GM20000 (cell line): Measurements from ENCODE around the gene FOXR1.
A peak's percentile ranks its signal among the peaks of the same experiment; 100 is the strongest.

Experiments
- DNase-seq: peaks from one replicate; pipeline ENCODE4 v3.0.0; 2012; ENCODE audit warnings: low spot score
- CTCF ChIP-seq: IDR thresholded peaks from 2 replicates; pipeline ENCODE4 v1.5.1; 2012; ENCODE audit warnings: mild to moderate bottlenecking, control low read depth; ENCODE audit errors: extremely low read depth, missing control alignments

Gene FOXR1

GRCh38 chr11:119029340-119030028 is 57.9 kb downstream of the FOXR1 start:
- peak; percentile 43 for DNase-seq
- no peak for TF ChIP-seq CTCF

GRCh38 chr11:119030029-119030328 is 58.4 kb downstream of the FOXR1 start:
- DNase-seq, result no peak
- no peak for TF ChIP-seq CTCF

DNA sequence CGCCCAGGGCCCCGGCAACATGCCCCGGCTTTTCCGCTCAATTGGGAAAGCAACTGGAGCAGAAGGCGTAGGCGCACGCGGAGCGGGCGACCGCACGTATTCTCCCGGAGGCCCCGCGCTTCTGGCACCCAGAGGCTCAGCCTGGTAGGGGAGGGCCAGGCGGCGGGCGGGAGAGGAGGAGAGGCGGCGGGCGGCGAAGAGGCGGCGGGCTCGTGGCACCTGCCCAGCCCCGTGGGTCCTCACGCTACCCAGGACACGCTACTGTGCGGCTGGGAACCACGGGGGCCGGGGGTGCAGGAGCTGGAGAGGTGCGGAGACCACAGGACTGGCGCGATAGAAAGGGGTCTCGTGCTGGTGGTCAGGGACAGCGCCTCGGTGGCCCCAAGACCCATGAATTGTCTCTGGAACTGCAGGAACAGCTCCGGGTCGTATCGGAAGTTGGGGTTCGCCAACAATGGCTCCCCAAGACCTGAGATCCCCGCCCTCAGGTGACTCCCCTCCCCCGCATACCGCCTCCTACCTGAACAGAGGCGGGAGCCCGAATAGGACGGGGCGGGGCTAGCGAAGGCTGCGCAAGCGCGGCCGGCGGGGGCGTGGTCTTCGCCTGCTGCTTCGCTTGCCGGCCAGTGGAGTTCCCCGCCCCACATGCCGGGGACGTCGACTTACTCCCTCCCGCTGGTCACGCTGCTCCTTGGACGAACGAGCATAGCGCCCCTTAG is 58.9 kb downstream of the FOXR1 start, which contains the start of gene SLC37A4:
Gene SLC37A4 (minus strand): TSS at position 549 of the 719 bp plus-strand sequence.
- peak; percentile 91 for TF ChIP-seq CTCF
- DNase-seq, result peak; percentile 98
